Cardiac muscle cell (in vitro differentiated cells and primary cell): Measurements from ENCODE around the gene NOL4L. TPM values are rescaled to one million over a fixed set of nuclear protein-coding genes. Genes with fewer than 3 reads are reported as not detected.
A peak's percentile ranks its signal among the peaks of the same experiment; 100 is the strongest.

Source experiments
- DNase-seq, 2 donors: peaks; one replicate each; pipeline versions ENCODE4 v3.0.0 to v3.0.0-alpha.2; 2010 to 2017; ENCODE audit warnings: low read depth in 1 of 2, low spot score in 1 of 2
- H3K27ac ChIP-seq: fragments of 200-600 bp; sonication (generic); 2 replicates; pipeline ENCODE4 v1.5.1; 2016
- H3K27me3 ChIP-seq: fragments of 200-600 bp; sonication (generic); 2 replicates; pipeline ENCODE4 v1.6.0; 2016; ENCODE audit warnings: control low read depth
- H3K36me3 ChIP-seq: fragments of 200-600 bp; sonication (generic); 2 replicates; pipeline ENCODE4 v1.5.1; 2016; ENCODE audit warnings: control low read depth
- H3K4me1 ChIP-seq: fragments of 200-600 bp; sonication (generic); 2 replicates; pipeline ENCODE4 v1.8.1; 2017; ENCODE audit warnings: low read depth, mild to moderate bottlenecking, mixed run types
- H3K4me3 ChIP-seq: fragments of 200-600 bp; sonication (generic); 2 replicates; pipeline ENCODE4 v1.5.1; 2016; ENCODE audit warnings: mild to moderate bottlenecking
- H3K9me3 ChIP-seq: fragments of 200-600 bp; sonication (generic); 2 replicates; pipeline ENCODE4 v1.5.1; 2017; ENCODE audit warnings: low read depth, mild to moderate bottlenecking, control low read depth
- CTCF ChIP-seq: IDR thresholded peaks from 2 replicates; pipeline ENCODE4 v1.5.1; 2012; ENCODE audit warnings: low read depth, mild to moderate bottlenecking, low read length
- polyA plus RNA-seq: library from polyadenylated mRNA; unstranded; fragments of >200 nt; fragmentation: Nextera tagmentation; extraction: Ambion mirVana; gene quantifications from 2 replicates; pipeline ENCODE4 v1.2.1, GENCODE V29; 2016
- total RNA-seq: library from RNA; depleted of rRNA; stranded (reverse); fragments of >200 nt; gene quantifications from 2 replicates; pipeline ENCODE4 v1.2.3, GENCODE V29; 2016

The NOL4L gene
- total and polyA plus RNA-seq, 2 experiments from 2014 or later, result 29.9 to 42.9 TPM

DNA sequence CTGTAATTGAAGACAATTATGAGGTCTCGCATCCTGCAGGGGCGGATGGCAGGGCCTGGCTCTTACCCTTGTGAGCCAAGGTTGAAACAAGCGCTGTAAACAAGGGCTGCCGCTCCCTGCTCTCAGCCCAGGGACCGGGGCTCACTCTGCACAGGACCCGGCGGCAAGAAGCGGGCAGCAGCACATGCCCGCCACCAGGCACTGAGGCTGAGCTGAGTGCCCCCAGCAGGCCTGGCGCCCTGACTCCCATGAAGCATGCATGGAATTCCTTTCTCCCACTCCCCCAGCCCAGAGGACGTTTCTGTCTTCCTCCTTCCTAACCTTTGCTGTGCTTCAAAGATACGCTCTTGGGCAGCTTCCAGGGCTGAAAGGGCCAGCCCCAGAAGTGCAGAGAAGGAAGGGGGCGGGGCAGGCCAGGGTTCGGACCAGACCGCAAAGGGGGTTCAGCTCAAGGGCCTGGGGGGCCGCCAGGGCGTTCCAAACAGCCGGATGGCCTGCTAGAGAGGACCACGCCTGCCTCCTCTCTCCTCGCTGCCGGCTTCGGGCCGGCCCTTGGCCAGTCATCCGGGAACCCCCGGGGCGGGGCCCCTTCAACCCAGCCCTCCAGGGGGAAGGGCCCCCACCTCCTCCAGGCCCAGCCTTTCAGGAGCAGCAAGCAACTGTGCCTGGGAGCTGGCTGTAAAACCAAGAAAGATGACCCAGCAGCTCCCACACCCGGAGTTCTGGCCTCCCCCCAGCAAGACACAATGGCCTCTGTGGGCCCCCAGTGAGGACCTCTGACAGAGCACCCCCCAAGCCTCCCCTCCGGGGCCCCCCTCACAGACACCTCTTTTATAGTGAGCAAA, 109.9 kb downstream of the NOL4L start:
- no peak for TF ChIP-seq CTCF
- peaks cover 43% of the 10 kb centered on the region for H3K4me1 ChIP-seq
- H3K36me3 ChIP-seq, result no peaks in the 10 kb centered on the region
- H3K9me3 ChIP-seq, result no peaks in the 10 kb centered on the region
- peak overlapping the region; percentile 7 for H3K4me3 ChIP-seq
- peak overlapping the region; percentile 97 for H3K27ac ChIP-seq
- DNase-seq, result peak; percentile 91 to 100
- H3K27me3 ChIP-seq, result no peaks in the 10 kb centered on the region

DNA sequence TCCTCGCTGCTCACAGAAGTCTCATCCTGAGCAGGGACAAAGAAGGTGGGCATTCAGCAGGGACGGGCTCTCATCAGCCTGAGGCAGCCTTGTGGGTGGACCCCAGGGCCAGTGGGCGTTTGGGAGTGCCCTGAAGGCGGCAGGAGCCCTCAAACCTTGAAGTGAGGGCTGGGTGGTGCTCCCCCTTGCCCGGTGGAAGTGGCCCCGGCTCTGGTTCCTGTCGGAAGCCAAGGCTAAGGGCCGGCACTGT, 110.5 kb downstream of the NOL4L start:
- no peak for TF ChIP-seq CTCF
- Histone ChIP-seq H3K4me3 (no peak overlapping the region), H3K27me3 (no peaks in the 10 kb centered on the region), H3K9me3 (no peaks in the 10 kb centered on the region), H3K36me3 (no peaks in the 10 kb centered on the region), H3K27ac (peak overlapping the region; percentile 97), H3K4me1 (peaks cover 43% of the 10 kb centered on the region)
- no peak for DNase-seq

GRCh38 chr20:32474009-32474716, 111.0 kb downstream of the NOL4L start:
- H3K27ac ChIP-seq, result peak overlapping the region; percentile 97
- DNase-seq, result no peak
- peaks cover 42% of the 10 kb centered on the region for H3K4me1 ChIP-seq
- no peak for TF ChIP-seq CTCF
- no peaks in the 10 kb centered on the region for H3K36me3 ChIP-seq
- no peaks in the 10 kb centered on the region for H3K27me3 ChIP-seq
- no peak overlapping the region for H3K4me3 ChIP-seq
- no peaks in the 10 kb centered on the region for H3K9me3 ChIP-seq

DNA sequence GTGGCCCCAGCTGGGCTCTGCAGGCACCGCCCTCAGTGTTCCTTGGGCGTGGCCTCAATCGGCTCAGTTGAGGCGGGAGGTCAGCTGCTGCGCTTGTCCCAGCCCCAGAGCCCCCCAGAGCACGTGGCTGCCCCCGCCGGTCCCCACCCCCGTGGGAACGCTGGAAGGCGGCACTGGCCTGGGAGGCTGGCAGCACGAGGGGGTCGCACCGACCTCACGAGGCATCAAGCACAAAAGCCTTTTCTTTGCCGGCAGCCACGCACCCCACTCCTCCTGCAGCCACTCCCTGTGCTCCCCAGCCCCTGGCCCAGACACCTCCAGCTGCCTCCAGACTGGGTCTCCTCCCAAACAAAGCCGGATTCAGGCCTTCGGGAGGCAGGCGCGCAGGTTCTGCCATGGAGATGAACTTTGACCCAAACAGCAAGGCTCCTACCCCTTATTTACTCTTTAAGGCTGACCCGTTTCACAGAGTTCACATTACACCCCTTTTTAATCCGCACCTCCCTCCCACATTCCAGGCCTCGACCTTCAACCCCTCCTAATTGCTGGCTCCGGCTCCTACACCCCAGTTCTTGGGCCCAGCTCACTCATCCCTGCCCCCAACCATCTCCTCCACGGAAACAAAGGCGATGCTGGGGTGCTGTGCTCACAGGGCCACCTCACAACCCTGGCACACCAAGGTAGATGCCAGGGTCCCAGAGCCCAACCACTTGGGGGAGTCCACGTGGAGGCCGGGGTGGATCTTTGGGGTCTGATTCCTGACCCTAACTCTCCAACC, 111.7 kb downstream of the NOL4L start:
- Histone ChIP-seq H3K4me1 (peaks cover 40% of the 10 kb centered on the region), H3K9me3 (no peaks in the 10 kb centered on the region), H3K36me3 (no peaks in the 10 kb centered on the region), H3K27me3 (no peaks in the 10 kb centered on the region), H3K4me3 (no peak overlapping the region), H3K27ac (peak overlapping the region; percentile 97)
- DNase-seq, result no peak
- no peak for TF ChIP-seq CTCF

GRCh38 chr20:32472581-32473207, 112.4 kb downstream of the NOL4L start:
- H3K4me1 ChIP-seq, result peaks cover 40% of the 10 kb centered on the region
- no peak for DNase-seq
- H3K36me3 ChIP-seq, result no peaks in the 10 kb centered on the region
- no peak for TF ChIP-seq CTCF
- H3K9me3 ChIP-seq, result no peaks in the 10 kb centered on the region
- no peaks in the 10 kb centered on the region for H3K27me3 ChIP-seq
- no peak overlapping the region for H3K4me3 ChIP-seq
- no peak overlapping the region for H3K27ac ChIP-seq
